Liver (tissue), 9 donors: Measurements from ENCODE around the gene E2F4. TPM values are rescaled to one million over a fixed set of nuclear protein-coding genes. Genes with fewer than 3 reads are reported as not detected.

Source experiments
- DNase-seq: peaks from one replicate; pipeline ENCODE4 v3.0.0-alpha.2; 2017; ENCODE audit warnings: low spot score
- H3K27ac ChIP-seq, 2 donors: one replicate each; pipeline ENCODE4 v1.7.0; 2013; ENCODE audit warnings: inconsistent platforms in 2 of 2, low read length in 2 of 2, control low read depth in 1 of 2, low read depth in 1 of 2, mild to moderate bottlenecking in 1 of 2
- H3K27me3 ChIP-seq, 4 donors: one replicate each; pipeline versions ENCODE4 v1.6.1 to v1.7.0; 2013; ENCODE audit warnings: low read length in 3 of 4, inconsistent platforms in 1 of 4, mild to moderate bottlenecking in 1 of 4, moderate library complexity in 1 of 4; ENCODE audit not compliant: control insufficient read depth in 4 of 4, insufficient read depth in 4 of 4
- H3K36me3 ChIP-seq, 4 donors: one replicate each; pipeline versions ENCODE4 v1.6.1 to v1.7.0; 2013; ENCODE audit warnings: low read length in 3 of 4, mild to moderate bottlenecking in 3 of 4, low read depth in 1 of 4, moderate library complexity in 1 of 4; ENCODE audit not compliant: control insufficient read depth in 4 of 4, insufficient read depth in 3 of 4
- H3K4me1 ChIP-seq, 4 donors: one replicate each; pipeline versions ENCODE4 v1.6.1 to v1.7.0; 2013; ENCODE audit warnings: low read length in 3 of 4, mild to moderate bottlenecking in 3 of 4, moderate library complexity in 1 of 4; ENCODE audit not compliant: control insufficient read depth in 4 of 4, insufficient read depth in 4 of 4
- H3K4me3 ChIP-seq, 3 donors: one replicate each; pipeline versions ENCODE4 v1.6.1 to v1.7.0; 2013; ENCODE audit warnings: low read length in 3 of 3, control low read depth in 1 of 3, low read depth in 1 of 3, mild to moderate bottlenecking in 1 of 3
- H3K9ac ChIP-seq, 2 donors: one replicate each; pipeline ENCODE4 v1.7.0; 2013; ENCODE audit warnings: low read length in 2 of 2, mild to moderate bottlenecking in 2 of 2, moderate library complexity in 2 of 2, control low read depth in 1 of 2, low read depth in 1 of 2
- H3K9me3 ChIP-seq, 4 donors: one replicate each; pipeline versions ENCODE4 v1.6.1 to v1.7.0; 2013; ENCODE audit warnings: low read length in 3 of 4; ENCODE audit not compliant: control insufficient read depth in 4 of 4
- CTCF ChIP-seq: fragments of 150-350 bp; IDR thresholded peaks from 2 replicates; pipeline ENCODE4 v1.5.1; 2017; ENCODE audit warnings: improper control_type of control experiment, low read depth, low read length; ENCODE audit not compliant: missing input control
- EGR1 ChIP-seq, 2 donors: IDR thresholded peaks; 2 replicates each; pipeline ENCODE4 v1.6.1; 2016 to 2018; ENCODE audit warnings: antibody characterized with exemption in 2 of 2, low read depth in 2 of 2
- GABPA ChIP-seq, 2 donors: IDR thresholded peaks in 1 of 2; conservative IDR thresholded peaks in 1 of 2; 2 replicates each; pipeline ENCODE4 v1.6.1; 2016; ENCODE audit warnings: antibody characterized with exemption in 2 of 2, mild to moderate bottlenecking in 1 of 2, moderate library complexity in 1 of 2
- HNF4A ChIP-seq, 2 donors: conservative IDR thresholded peaks; 2 replicates each; pipeline ENCODE4 v1.6.1; 2016; ENCODE audit warnings: antibody characterized with exemption in 2 of 2, mild to moderate bottlenecking in 2 of 2
- JUND ChIP-seq, 2 donors: IDR thresholded peaks; 2 replicates each; pipeline ENCODE4 v1.6.1; 2016; ENCODE audit warnings: antibody characterized with exemption in 2 of 2
- MAX ChIP-seq: IDR thresholded peaks from 2 replicates; pipeline ENCODE4 v1.6.1; 2016; ENCODE audit warnings: antibody characterized with exemption
- REST ChIP-seq: IDR thresholded peaks from 2 replicates; pipeline ENCODE4 v1.6.1; 2016; ENCODE audit warnings: antibody characterized with exemption, mild to moderate bottlenecking
- RXRA ChIP-seq, 2 donors: IDR thresholded peaks; 2 replicates each; pipeline ENCODE4 v1.6.1; 2017 to 2018; ENCODE audit warnings: antibody characterized with exemption in 2 of 2, mild to moderate bottlenecking in 1 of 2
- TAF1 ChIP-seq: conservative IDR thresholded peaks from 2 replicates; pipeline ENCODE4 v1.6.1; 2016; ENCODE audit warnings: antibody characterized with exemption, mild to moderate bottlenecking
- YY1 ChIP-seq: IDR thresholded peaks from 2 replicates; pipeline ENCODE4 v1.6.1; 2016; ENCODE audit warnings: antibody characterized with exemption, mild to moderate bottlenecking
- ZBTB33 ChIP-seq: IDR thresholded peaks from 2 replicates; pipeline ENCODE4 v1.6.1; 2016; ENCODE audit warnings: antibody characterized with exemption
- WGBS: extraction: QIAGEN DNeasy Blood & Tissue Kit; methylation state at CpG from one replicate; pipeline ENCODE4 v1.1.7; 2013; 5-methylcytosine and 5-hydroxymethylcytosine counted together
- polyA plus RNA-seq, 2 donors: library from polyadenylated mRNA; stranded (reverse) in 1 of 2; unstranded in 1 of 2; fragments of 200-250 nt in 1 of 2; fragments of >200 nt in 1 of 2; fragmentation: Nextera tagmentation in 1 of 2; extraction: Ambion mirVana in 1 of 2; gene quantifications; one replicate each; pipeline versions ENCODE4 v1.2.1 to v1.2.3, GENCODE V29; 2013 to 2015
- total RNA-seq, 2 donors: library from RNA; depleted of rRNA; stranded (reverse); fragments of >200 nt; gene quantifications; one replicate each; pipeline ENCODE4 v1.2.3, GENCODE V29; 2014
- donor health status: healthy.
- donor health status: healthy.
- donor health status: healthy.
- donor health status: healthy.
- donor health status: healthy.

Gene E2F4
- total and polyA plus RNA-seq, 4 donors: 18.1 to 107 (median 30.0) TPM

GRCh38 chr16:67193536-67193935 is 1.6 kb downstream of the E2F4 start:
- peaks cover 11 to 42% (median 27%) of the 10 kb centered on the region in 4 donors for H3K36me3 ChIP-seq
- H3K27me3 ChIP-seq: no peaks in the 10 kb centered on the region
- H3K27ac ChIP-seq: no peak overlapping the region
- peak overlapping the region in 1 of 2 donors; percentile 96 for H3K9ac ChIP-seq
- peak overlapping the region in 1 of 3 donors; percentile 88 for H3K4me3 ChIP-seq
- DNase-seq: no peak
- H3K9me3 ChIP-seq: no peaks in the 10 kb centered on the region
- TF ChIP-seq HNF4A (conservative IDR thresholded peaks at IDR 0.05): no peak
- TF ChIP-seq EGR1 (IDR thresholded peaks at IDR 0.05; ENCODE audit: low read depth in 2 of 2): no peak
- TF ChIP-seq MAX: no peak
- no peak for TF ChIP-seq REST
- no peak for TF ChIP-seq JUND (IDR thresholded peaks at IDR 0.05)
- TF ChIP-seq YY1: no peak
- TF ChIP-seq CTCF: no peak
- TF ChIP-seq GABPA (IDR thresholded peaks at IDR 0.05 in 1 of 2, conservative IDR thresholded peaks at IDR 0.05 in 1 of 2): no peak
- TF ChIP-seq RXRA (IDR thresholded peaks at IDR 0.05): no peak
- no peak for TF ChIP-seq ZBTB33
- peaks cover 8 to 31% (median 25%) of the 10 kb centered on the region in 4 donors for H3K4me1 ChIP-seq

- Histone ChIP-seq H3K27ac (no peak overlapping the region), H3K36me3 (peaks cover 11 to 42% (median 27%) of the 10 kb centered on the region in 4 donors), H3K4me1 (peaks cover 8 to 38% (median 26%) of the 10 kb centered on the region in 4 donors), H3K9me3 (no peaks in the 10 kb centered on the region), H3K4me3 (no peak overlapping the region), H3K27me3 (no peaks in the 10 kb centered on the region), H3K9ac (no peak overlapping the region)
- WGBS: 85% methylated on average over 6 of the region's 6 CpGs
- peak; percentile 84 for DNase-seq
- no peak for TF ChIP-seq HNF4A (conservative IDR thresholded peaks at IDR 0.05)
- TF ChIP-seq GABPA (IDR thresholded peaks at IDR 0.05 in 1 of 2, conservative IDR thresholded peaks at IDR 0.05 in 1 of 2): no peak
- no peak for TF ChIP-seq TAF1
- no peak for TF ChIP-seq RXRA (IDR thresholded peaks at IDR 0.05)
- no peak for TF ChIP-seq MAX
These were observed 2.3 kb downstream of the E2F4 start for GRCh38 chr16:67194260-67194659.
